ENCODE data around the gene RTN1. TPM values are rescaled to one million over a fixed set of nuclear protein-coding genes. Genes with fewer than 3 reads are reported as not detected.

The RTN1 gene
- total RNA-seq, 4 donors from 2014 or later, result 5.0 to 7.0 (median 5.7) TPM

GRCh38 chr14:59769586-59769985 is 101.0 kb downstream of the RTN1 start:
- TF ChIP-seq CTCF (IDR thresholded peaks at IDR 0.05) (no peak), POLR2A (IDR thresholded peaks at IDR 0.05) (no peak)
- Histone ChIP-seq H3K27me3 (no peaks in the 10 kb centered on the region), H3K27ac (no peak overlapping the region), H3K36me3 (no peaks in the 10 kb centered on the region), H3K4me1 (no peaks in the 10 kb centered on the region), H3K9me3 (no peaks in the 10 kb centered on the region), H3K4me3 (no peak overlapping the region)
- DNase-seq, result no peak

GRCh38 chr14:59768855-59769375 is 101.7 kb downstream of the RTN1 start:
- H3K27ac ChIP-seq, result no peak overlapping the region
- H3K36me3 ChIP-seq, result no peaks in the 10 kb centered on the region
- DNase-seq, result no peak
- no peaks in the 10 kb centered on the region for H3K9me3 ChIP-seq
- no peaks in the 10 kb centered on the region for H3K27me3 ChIP-seq
- H3K4me3 ChIP-seq, result no peak overlapping the region
- TF ChIP-seq POLR2A (IDR thresholded peaks at IDR 0.05), result no peak
- H3K4me1 ChIP-seq, result no peaks in the 10 kb centered on the region

GRCh38 chr14:59761851-59762250 is 108.7 kb downstream of the RTN1 start:
- Histone ChIP-seq H3K27ac (no peak overlapping the region), H3K4me1 (no peaks in the 10 kb centered on the region), H3K36me3 (no peaks in the 10 kb centered on the region), H3K27me3 (no peaks in the 10 kb centered on the region), H3K9me3 (no peaks in the 10 kb centered on the region), H3K4me3 (no peak overlapping the region)
- DNase-seq, result no peak
- TF ChIP-seq CTCF (IDR thresholded peaks at IDR 0.05), result no peak
- no peak for TF ChIP-seq POLR2A (IDR thresholded peaks at IDR 0.05)

GRCh38 chr14:59755409-59756135 is 115.0 kb downstream of the RTN1 start:
- H3K9me3 ChIP-seq, result no peaks in the 10 kb centered on the region
- H3K36me3 ChIP-seq, result no peaks in the 10 kb centered on the region
- H3K4me1 ChIP-seq, result no peaks in the 10 kb centered on the region
- H3K27ac ChIP-seq, result no peak overlapping the region
- H3K27me3 ChIP-seq, result no peaks in the 10 kb centered on the region
- no peak for DNase-seq
- TF ChIP-seq POLR2A (IDR thresholded peaks at IDR 0.05) (no peak), CTCF (IDR thresholded peaks at IDR 0.05) (no peak)
- H3K4me3 ChIP-seq, result no peak overlapping the region

GRCh38 chr14:59754256-59754655 is 116.3 kb downstream of the RTN1 start:
- DNase-seq, result no peak
- Histone ChIP-seq H3K9me3 (no peaks in the 10 kb centered on the region), H3K4me1 (no peaks in the 10 kb centered on the region), H3K4me3 (no peak overlapping the region), H3K27ac (no peak overlapping the region), H3K36me3 (no peaks in the 10 kb centered on the region), H3K27me3 (no peaks in the 10 kb centered on the region)
- no peak for TF ChIP-seq CTCF (IDR thresholded peaks at IDR 0.05)
- no peak for TF ChIP-seq POLR2A (IDR thresholded peaks at IDR 0.05)

GRCh38 chr14:59753512-59753911 is 117.1 kb downstream of the RTN1 start:
- Histone ChIP-seq H3K4me3 (no peak overlapping the region), H3K9me3 (no peaks in the 10 kb centered on the region), H3K27me3 (no peaks in the 10 kb centered on the region), H3K27ac (no peak overlapping the region), H3K4me1 (no peaks in the 10 kb centered on the region), H3K36me3 (no peaks in the 10 kb centered on the region)
- TF ChIP-seq CTCF (IDR thresholded peaks at IDR 0.05) (no peak), POLR2A (IDR thresholded peaks at IDR 0.05) (no peak)
- no peak for DNase-seq

Measured in Peyer's patch (tissue), 4 donors.